Lower leg skin (tissue), 4 donors: ENCODE measurements around the gene DHX8. TPM values are rescaled to one million over a fixed set of nuclear protein-coding genes. Genes with fewer than 3 reads are reported as not detected.
"Not testable (repeated sequence)": the region's sequence is repeated elsewhere in the genome, so short reads cannot be mapped to it uniquely, and the experiment has no call there.

Experiments
- DNase-seq, 2 donors: peaks; one replicate each; pipeline ENCODE4 v3.0.0-alpha.2; 2019; ENCODE audit warnings: low spot score in 2 of 2
- H3K4me3 ChIP-seq: fragments of 200-600 bp; sonication (generic); 2 replicates; pipeline ENCODE4 v1.5.1; 2017; ENCODE audit warnings: mild to moderate bottlenecking, low read depth; ENCODE audit not compliant: poor library complexity, severe bottlenecking
- CTCF ChIP-seq, 3 donors: fragments of 450-650 bp; IDR thresholded peaks; one replicate each; pipeline ENCODE4 v1.5.1; 2016; ENCODE audit warnings: antibody characterized with exemption in 3 of 3, mild to moderate bottlenecking in 3 of 3, moderate library complexity in 2 of 3
- POLR2A ChIP-seq, 2 donors: fragments of 450-650 bp; IDR thresholded peaks; one replicate each; pipeline ENCODE4 v1.6.1; 2016 to 2017; ENCODE audit warnings: antibody characterized with exemption in 2 of 2, mild to moderate bottlenecking in 1 of 2, moderate library complexity in 1 of 2
- WGBS, 2 donors: methylation state at CpG; one replicate each; pipeline ENCODE4 v1.1.5; 2018; 5-methylcytosine and 5-hydroxymethylcytosine counted together
- intact Hi-C: fragments of 100-400 bp; cut with DNase I; formaldehyde crosslinking; loops from one replicate; pipeline ENCODE4 v1.15.0; 2023; ENCODE audit warnings: low total_unique reads
- total RNA-seq, 4 donors: library from RNA; depleted of rRNA; stranded (reverse); fragments of >200 nt; gene quantifications; one replicate each; pipeline ENCODE4 v1.1.0, GENCODE V29; 2016

DHX8 gene
- total RNA-seq, 4 donors from 2014 or later, result 35.7 to 60.3 (median 44.0) TPM

- no peak for DNase-seq
- no peak for TF ChIP-seq CTCF (IDR thresholded peaks at IDR 0.05)
- TF ChIP-seq POLR2A (IDR thresholded peaks at IDR 0.05), result no peak
- intact Hi-C loops, result no loop called here
- H3K4me3 ChIP-seq, result no peak overlapping the region
- WGBS, 2 donors, result 89 to 90% methylated on average over 5 of the region's 5 CpGs
Observed at GRCh38 chr17:43490621-43491020, 6.8 kb downstream of the DHX8 start.

GRCh38 chr17:43509440-43509839 lies 25.7 kb downstream of the DHX8 start:
- DNase-seq, intact Hi-C loops, H3K4me3 ChIP-seq: not testable (repeated sequence)
- 96 to 97% methylated on average over 7 of the region's 7 CpGs for WGBS, 2 donors

- WGBS, 2 donors, result 96 to 97% methylated on average over 3 of the region's 3 CpGs
- DNase-seq, intact Hi-C loops, H3K4me3 ChIP-seq: not testable (repeated sequence)
Observed at GRCh38 chr17:43511199-43511598, 27.4 kb downstream of the DHX8 start.

- intact Hi-C loops, result no loop called here
- TF ChIP-seq POLR2A (IDR thresholded peaks at IDR 0.05), result no peak
- no peak for TF ChIP-seq CTCF (IDR thresholded peaks at IDR 0.05)
- H3K4me3 ChIP-seq, result no peak overlapping the region
- WGBS, 2 donors, result 88 to 94% methylated on average over 1 of the region's 1 CpG
- no peak for DNase-seq
Observed at GRCh38 chr17:43515656-43516055, 31.9 kb downstream of the DHX8 start.

GRCh38 chr17:43517161-43517560 lies 33.4 kb downstream of the DHX8 start:
- intact Hi-C loops, result no loop called here
- TF ChIP-seq POLR2A (IDR thresholded peaks at IDR 0.05) (no peak), CTCF (IDR thresholded peaks at IDR 0.05) (no peak)
- 73 to 80% methylated on average over 6 of the region's 6 CpGs for WGBS, 2 donors
- no peak overlapping the region for H3K4me3 ChIP-seq
- peak in 1 of 2 donors; percentile 1 for DNase-seq

GRCh38 chr17:43517615-43518386 lies 34.0 kb downstream of the DHX8 start:
- peak in 1 of 2 donors; percentile 29 for DNase-seq
- intact Hi-C loops, result no loop called here
- no peak overlapping the region for H3K4me3 ChIP-seq
- no peak for TF ChIP-seq POLR2A (IDR thresholded peaks at IDR 0.05)
- no peak for TF ChIP-seq CTCF (IDR thresholded peaks at IDR 0.05)
- 68 to 72% methylated on average over 8 of the region's 8 CpGs for WGBS, 2 donors

- TF ChIP-seq CTCF (IDR thresholded peaks at IDR 0.05) (no peak), POLR2A (IDR thresholded peaks at IDR 0.05) (no peak)
- no peak overlapping the region for H3K4me3 ChIP-seq
- 90 to 100% methylated on average over 4 of the region's 4 CpGs for WGBS, 2 donors
- intact Hi-C loops, result no loop called here
- DNase-seq, result peak in 1 of 2 donors; percentile 31
Observed at GRCh38 chr17:43521389-43521788, 37.6 kb downstream of the DHX8 start.
